Uterus (tissue), 2 donors: ENCODE results near the gene INSIG1.

Experiments used
- POLR2A ChIP-seq, 2 donors: fragments of 450-650 bp; IDR thresholded peaks; one replicate each; pipeline ENCODE4 v1.6.1; 2016; ENCODE audit warnings: antibody characterized with exemption in 2 of 2, mild to moderate bottlenecking in 1 of 2, moderate library complexity in 1 of 2
- TF ChIP-seq, protein P1 (sequence below), 4 experiments: fragments of 200-600 bp in 2 of 4; fragments of 450-650 bp in 2 of 4; sonication (generic) in 2 of 4; IDR thresholded peaks; one replicate each; pipeline ENCODE4 v1.5.1; 2016 to 2019; ENCODE audit warnings: antibody characterized with exemption in 4 of 4, mild to moderate bottlenecking in 2 of 4, moderate library complexity in 1 of 4

DNA sequence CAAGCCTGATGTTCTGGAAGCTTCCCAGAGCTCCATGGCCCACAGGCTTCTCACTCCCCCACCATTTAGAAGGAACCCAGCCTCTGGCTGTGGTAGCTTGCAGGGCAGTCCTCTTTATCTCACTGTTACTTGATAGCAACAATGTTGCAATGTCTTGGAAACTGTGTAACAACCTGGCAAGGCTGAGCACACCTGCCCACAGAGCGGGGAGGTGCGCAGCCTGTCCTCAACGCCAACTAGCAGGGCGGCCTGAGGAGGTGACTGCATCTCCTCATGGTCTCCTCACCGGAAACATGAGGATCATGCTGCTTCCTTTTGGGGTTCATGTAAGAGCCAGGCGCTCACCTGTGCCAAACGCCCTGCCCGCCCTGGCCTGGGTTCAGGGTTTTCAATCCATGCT is 43.7 kb upstream of the INSIG1 start:
- TF ChIP-seq, protein P1, sequence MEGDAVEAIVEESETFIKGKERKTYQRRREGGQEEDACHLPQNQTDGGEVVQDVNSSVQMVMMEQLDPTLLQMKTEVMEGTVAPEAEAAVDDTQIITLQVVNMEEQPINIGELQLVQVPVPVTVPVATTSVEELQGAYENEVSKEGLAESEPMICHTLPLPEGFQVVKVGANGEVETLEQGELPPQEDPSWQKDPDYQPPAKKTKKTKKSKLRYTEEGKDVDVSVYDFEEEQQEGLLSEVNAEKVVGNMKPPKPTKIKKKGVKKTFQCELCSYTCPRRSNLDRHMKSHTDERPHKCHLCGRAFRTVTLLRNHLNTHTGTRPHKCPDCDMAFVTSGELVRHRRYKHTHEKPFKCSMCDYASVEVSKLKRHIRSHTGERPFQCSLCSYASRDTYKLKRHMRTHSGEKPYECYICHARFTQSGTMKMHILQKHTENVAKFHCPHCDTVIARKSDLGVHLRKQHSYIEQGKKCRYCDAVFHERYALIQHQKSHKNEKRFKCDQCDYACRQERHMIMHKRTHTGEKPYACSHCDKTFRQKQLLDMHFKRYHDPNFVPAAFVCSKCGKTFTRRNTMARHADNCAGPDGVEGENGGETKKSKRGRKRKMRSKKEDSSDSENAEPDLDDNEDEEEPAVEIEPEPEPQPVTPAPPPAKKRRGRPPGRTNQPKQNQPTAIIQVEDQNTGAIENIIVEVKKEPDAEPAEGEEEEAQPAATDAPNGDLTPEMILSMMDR (IDR thresholded peaks at IDR 0.05): no peak
- TF ChIP-seq POLR2A (IDR thresholded peaks at IDR 0.05): no peak
